ENCODE results near the gene STAB2.

- TF ChIP-seq EP300 (conservative IDR thresholded peaks at IDR 0.05; ENCODE audit: poor library complexity, severe bottlenecking) (no peak), CTCF (IDR thresholded peaks at IDR 0.05; ENCODE audit: poor library complexity, severe bottlenecking) (no peak), POLR2AphosphoS5 (IDR thresholded peaks at IDR 0.05) (no peak), TAF1 (IDR thresholded peaks at IDR 0.05; ENCODE audit: low read depth) (no peak), MXI1 (conservative IDR thresholded peaks at IDR 0.05; ENCODE audit: poor library complexity, severe bottlenecking) (no peak), REST (IDR thresholded peaks at IDR 0.05; ENCODE audit: borderline replicate concordance) (no peak), EZH2 (IDR thresholded peaks at IDR 0.05; ENCODE audit: borderline replicate concordance, insufficient read depth, low read length, poor library complexity, severe bottlenecking) (no peak), SMC3 (conservative IDR thresholded peaks at IDR 0.05; ENCODE audit: poor library complexity) (no peak)
Observed at GRCh38 chr12:103801709-103802585, 214.9 kb downstream of the STAB2 start.

Data from neural cell (in vitro differentiated cells).